ENCODE measurements around the gene TNFAIP1. TPM values are rescaled to one million over a fixed set of nuclear protein-coding genes. Genes with fewer than 3 reads are reported as not detected.

The TNFAIP1 gene
- total RNA-seq, 4 donors from 2014 or later, result 18.2 to 67.1 (median 38.4) TPM

GRCh38 chr17:28293994-28294393, 41.6 kb upstream of the TNFAIP1 start:
- Histone ChIP-seq H3K9me3 (no peaks in the 10 kb centered on the region), H3K36me3 (no peaks in the 10 kb centered on the region), H3K27me3 (no peaks in the 10 kb centered on the region), H3K4me1 (no peaks in the 10 kb centered on the region), H3K27ac (no peak overlapping the region), H3K4me3 (no peak overlapping the region)
- DNase-seq, result no peak
- intact Hi-C loops (cut with DNase I; ENCODE audit: low total_unique reads), result no loop called here
- no peak for TF ChIP-seq POLR2A (IDR thresholded peaks at IDR 0.05)
- no peak for TF ChIP-seq CTCF (IDR thresholded peaks at IDR 0.05)

GRCh38 chr17:28295677-28296578, 39.6 kb upstream of the TNFAIP1 start:
- Histone ChIP-seq H3K4me3 (no peak overlapping the region), H3K9me3 (no peaks in the 10 kb centered on the region), H3K36me3 (no peaks in the 10 kb centered on the region), H3K27ac (no peak overlapping the region), H3K27me3 (no peaks in the 10 kb centered on the region), H3K4me1 (no peaks in the 10 kb centered on the region)
- TF ChIP-seq CTCF (IDR thresholded peaks at IDR 0.05), result no peak
- no peak for DNase-seq
- intact Hi-C loops (cut with DNase I; ENCODE audit: low total_unique reads), result no loop called here

GRCh38 chr17:28298449-28298848, 37.1 kb upstream of the TNFAIP1 start:
- Histone ChIP-seq H3K36me3 (no peaks in the 10 kb centered on the region), H3K9me3 (no peaks in the 10 kb centered on the region), H3K4me1 (no peaks in the 10 kb centered on the region), H3K27ac (no peak overlapping the region), H3K4me3 (no peak overlapping the region), H3K27me3 (no peaks in the 10 kb centered on the region)
- intact Hi-C loops (cut with DNase I; ENCODE audit: low total_unique reads), result no loop called here
- DNase-seq, result no peak
- no peak for TF ChIP-seq POLR2A (IDR thresholded peaks at IDR 0.05)
- TF ChIP-seq CTCF (IDR thresholded peaks at IDR 0.05), result no peak

GRCh38 chr17:28306954-28307401, 28.6 kb upstream of the TNFAIP1 start:
- intact Hi-C loops (cut with DNase I; ENCODE audit: low total_unique reads), result no loop called here
- H3K4me3 ChIP-seq, result no peak overlapping the region
- no peaks in the 10 kb centered on the region for H3K9me3 ChIP-seq
- DNase-seq, result no peak
- TF ChIP-seq POLR2A (IDR thresholded peaks at IDR 0.05) (no peak), CTCF (IDR thresholded peaks at IDR 0.05) (no peak)
- H3K27me3 ChIP-seq, result no peaks in the 10 kb centered on the region
- no peaks in the 10 kb centered on the region for H3K4me1 ChIP-seq
- no peak overlapping the region for H3K27ac ChIP-seq
- no peaks in the 10 kb centered on the region for H3K36me3 ChIP-seq

- no peaks in the 10 kb centered on the region for H3K27me3 ChIP-seq
- H3K9me3 ChIP-seq, result no peaks in the 10 kb centered on the region
- no peaks in the 10 kb centered on the region for H3K36me3 ChIP-seq
- no peak overlapping the region for H3K27ac ChIP-seq
- DNase-seq, result no peak
- no peak overlapping the region for H3K4me3 ChIP-seq
- intact Hi-C loops (cut with DNase I; ENCODE audit: low total_unique reads), result no loop called here
- TF ChIP-seq POLR2A (IDR thresholded peaks at IDR 0.05) (no peak), CTCF (IDR thresholded peaks at IDR 0.05) (no peak)
- H3K4me1 ChIP-seq, result peaks cover 0 to 3% of the 10 kb centered on the region in 2 donors
These were observed 21.7 kb upstream of the TNFAIP1 start for GRCh38 chr17:28313841-28314240.
